Calu3 (cell line): ENCODE results near the gene WDR74. TPM values are rescaled to one million over a fixed set of nuclear protein-coding genes. Genes with fewer than 3 reads are reported as not detected.
"Not testable (repeated sequence)": the region's sequence is repeated elsewhere in the genome, so short reads cannot be mapped to it uniquely, and the experiment has no call there.

Experiments
- BruUV-seq: library from RNA; stranded (reverse); fragments of 400-500 nt; replicated peaks from 2 replicates; lab custom pipeline; 2021; lab: Mats Ljungman, UMichigan
- CTCF ChIA-PET: fragments of 300-600 bp; sonication (Branson Sonifier 250); formaldehyde crosslinking; loops from one replicate; lab custom pipeline; 2022; ENCODE audit warnings: antibody characterized with exemption; lab: Charles Lee
- DNase-seq: peaks from one replicate; pipeline ENCODE4 v3.0.0; 2022
- H3K27ac Mint-ChIP-seq: one replicate; pipeline ENCODE4 v1.8.0; 2022; ENCODE audit warnings: mixed read lengths; ENCODE audit not compliant: unreplicated experiment
- H3K27me3 Mint-ChIP-seq: one replicate; pipeline ENCODE4 v1.8.0; 2022; ENCODE audit warnings: mixed read lengths; ENCODE audit not compliant: unreplicated experiment
- H3K36me3 Mint-ChIP-seq: one replicate; pipeline ENCODE4 v1.8.0; 2022; ENCODE audit warnings: mild to moderate bottlenecking, moderate library complexity, mixed read lengths; ENCODE audit not compliant: insufficient read depth, unreplicated experiment
- H3K4me1 Mint-ChIP-seq: one replicate; pipeline ENCODE4 v1.8.0; 2022; ENCODE audit warnings: mild to moderate bottlenecking, low read depth, mixed read lengths; ENCODE audit not compliant: unreplicated experiment
- H3K4me3 Mint-ChIP-seq: one replicate; pipeline ENCODE4 v1.8.0; 2022; ENCODE audit warnings: mild to moderate bottlenecking, low read depth, moderate library complexity, mixed read lengths; ENCODE audit not compliant: unreplicated experiment
- H3K9me3 Mint-ChIP-seq: one replicate; pipeline ENCODE4 v1.8.0; 2022; ENCODE audit warnings: low read depth, mixed read lengths; ENCODE audit not compliant: unreplicated experiment
- intact Hi-C: fragments of 100-400 bp; cut with micrococcal nuclease; formaldehyde crosslinking; loops from one replicate; pipeline ENCODE4 v1.10.0; 2022; ENCODE audit not compliant: unreplicated experiment
- total RNA-seq: library from RNA; stranded (reverse); gene quantifications from 2 replicates; pipeline ENCODE4 v1.2.3, GENCODE V29; 2022
- TF ChIP-seq, protein P1 (sequence below): fragments of 200-600 bp; IDR thresholded peaks from one replicate; pipeline ENCODE4 v1.8.0; 2022; ENCODE audit warnings: antibody characterized with exemption; ENCODE audit not compliant: unreplicated experiment

The WDR74 gene
- total RNA-seq, 1 experiment from 2014 or later = 87.7 TPM

DNA sequence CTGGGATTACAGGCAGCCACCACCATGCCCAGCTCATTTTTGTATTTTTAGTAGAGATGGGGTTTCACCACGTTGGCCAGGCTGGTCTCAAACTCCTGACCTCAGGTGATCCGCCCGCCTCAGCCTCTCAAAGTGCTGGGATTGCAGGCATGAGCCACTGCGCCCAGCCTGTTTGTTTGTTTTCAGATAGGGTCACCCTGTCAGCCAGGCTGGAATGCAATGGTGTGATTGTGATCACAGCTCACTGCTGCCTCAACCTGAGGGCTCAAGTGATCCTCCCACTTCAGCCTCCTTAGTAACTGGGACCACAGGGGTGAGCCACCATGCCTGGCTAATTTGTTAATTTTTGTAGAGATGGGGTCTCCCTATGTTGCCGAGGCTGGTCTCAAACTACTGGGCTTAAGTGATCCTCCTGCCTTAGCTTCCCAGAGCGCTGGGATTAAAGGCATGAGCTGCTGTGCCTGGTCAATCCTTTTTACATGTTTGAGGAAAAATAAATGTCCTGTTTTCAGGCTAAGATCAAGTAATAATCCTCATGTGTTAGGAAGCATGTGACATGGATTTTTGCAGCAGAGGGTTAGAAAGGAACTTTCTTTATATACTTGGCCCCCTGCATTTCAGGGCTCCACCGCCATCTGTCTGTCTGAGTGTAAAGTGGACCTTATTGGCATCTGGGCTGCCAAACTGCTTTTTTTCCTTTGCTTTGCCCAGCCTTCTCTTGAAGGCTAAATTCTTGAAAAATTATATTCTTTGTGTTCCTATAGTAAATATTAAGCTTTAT, 36.5 kb upstream of the WDR74 start:
- Mint-ChIP-seq H3K9me3 (no peaks in the 10 kb centered on the region), H3K27ac (peak overlapping the region; percentile 28), H3K27me3 (no peaks in the 10 kb centered on the region), H3K4me3 (no peak overlapping the region), H3K4me1 (peaks cover 37% of the 10 kb centered on the region), H3K36me3 (peaks cover 44% of the 10 kb centered on the region)
- TF ChIP-seq, protein P1, sequence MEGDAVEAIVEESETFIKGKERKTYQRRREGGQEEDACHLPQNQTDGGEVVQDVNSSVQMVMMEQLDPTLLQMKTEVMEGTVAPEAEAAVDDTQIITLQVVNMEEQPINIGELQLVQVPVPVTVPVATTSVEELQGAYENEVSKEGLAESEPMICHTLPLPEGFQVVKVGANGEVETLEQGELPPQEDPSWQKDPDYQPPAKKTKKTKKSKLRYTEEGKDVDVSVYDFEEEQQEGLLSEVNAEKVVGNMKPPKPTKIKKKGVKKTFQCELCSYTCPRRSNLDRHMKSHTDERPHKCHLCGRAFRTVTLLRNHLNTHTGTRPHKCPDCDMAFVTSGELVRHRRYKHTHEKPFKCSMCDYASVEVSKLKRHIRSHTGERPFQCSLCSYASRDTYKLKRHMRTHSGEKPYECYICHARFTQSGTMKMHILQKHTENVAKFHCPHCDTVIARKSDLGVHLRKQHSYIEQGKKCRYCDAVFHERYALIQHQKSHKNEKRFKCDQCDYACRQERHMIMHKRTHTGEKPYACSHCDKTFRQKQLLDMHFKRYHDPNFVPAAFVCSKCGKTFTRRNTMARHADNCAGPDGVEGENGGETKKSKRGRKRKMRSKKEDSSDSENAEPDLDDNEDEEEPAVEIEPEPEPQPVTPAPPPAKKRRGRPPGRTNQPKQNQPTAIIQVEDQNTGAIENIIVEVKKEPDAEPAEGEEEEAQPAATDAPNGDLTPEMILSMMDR = no peak
- no TSS peak for BruUV-seq
- peak; percentile 43 for DNase-seq
- intact Hi-C loops = loop anchor here (5.0 kb wide), 1 partner anchor 89 kb away; the partner anchor contains the start of gene TMEM179B
- CTCF ChIA-PET = interaction anchor here (0.6 to 1.2 kb wide), 3 partner anchors 11 to 89 kb away, joined by 3 read pairs; no protein-coding TSS in a partner anchor

DNA sequence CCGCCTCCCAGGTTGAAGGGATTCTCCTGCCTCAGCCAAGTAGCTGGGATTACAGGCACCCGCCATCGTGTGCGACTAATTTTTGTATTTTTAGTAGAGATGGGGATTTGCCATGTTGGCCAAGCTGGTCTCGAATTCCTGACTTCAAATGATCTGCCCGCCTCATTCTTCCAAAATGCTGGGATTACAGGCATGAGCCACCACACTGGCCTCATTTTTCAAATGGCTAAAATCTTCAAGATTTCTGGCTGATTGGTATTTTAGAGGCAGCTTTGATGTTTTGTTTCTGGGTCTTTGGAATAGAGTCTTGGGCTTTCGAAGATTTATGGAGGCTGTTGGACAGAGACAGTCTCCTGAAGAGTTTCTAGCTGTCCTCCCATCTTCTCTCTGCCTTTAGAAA, 35.5 kb upstream of the WDR74 start:
- Mint-ChIP-seq H3K27me3 (no peaks in the 10 kb centered on the region), H3K4me3 (no peak overlapping the region)
- no TSS peak for BruUV-seq

DNA sequence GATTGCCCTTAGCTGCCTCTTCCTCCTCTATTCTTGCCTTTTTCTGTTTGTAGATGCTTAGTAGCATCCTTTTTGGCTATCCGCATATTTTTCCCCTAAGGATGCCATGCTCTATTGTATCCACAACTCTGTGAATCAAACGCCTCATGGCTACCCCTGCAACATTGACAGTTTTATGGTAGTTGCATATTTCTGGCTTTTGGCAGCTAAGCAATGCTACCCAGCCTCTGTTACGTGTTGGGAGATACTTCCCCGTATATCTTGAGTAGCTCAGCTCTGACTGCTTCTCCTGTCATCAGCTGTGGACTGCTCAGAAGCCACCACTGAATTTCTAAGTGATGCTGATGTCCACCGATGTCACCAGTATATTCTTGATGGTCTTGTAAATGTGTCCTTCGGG, 26.2 kb upstream of the WDR74 start:
- H3K27me3 Mint-ChIP-seq = no peaks in the 10 kb centered on the region
- H3K4me1 Mint-ChIP-seq = peaks cover 12% of the 10 kb centered on the region
- DNase-seq = no peak
- BruUV-seq = no TSS peak
- intact Hi-C loops = no loop called here
- no peaks in the 10 kb centered on the region for H3K9me3 Mint-ChIP-seq
- no peak overlapping the region for H3K4me3 Mint-ChIP-seq
- H3K27ac Mint-ChIP-seq = no peak overlapping the region
- TF ChIP-seq, protein P1 = no peak
- CTCF ChIA-PET = interaction anchor here (0.6 to 1.2 kb wide), 3 partner anchors 79 to 142 kb away, joined by 3 to 4 read pairs (median 4); no protein-coding TSS in a partner anchor
- H3K36me3 Mint-ChIP-seq = peaks cover 26% of the 10 kb centered on the region

More for the DNA sequence above, 35.5 kb upstream of the WDR74 start:
- intact Hi-C loops = loop anchor here (5.0 kb wide), 1 partner anchor 88 kb away; the partner anchor contains the start of gene TMEM179B
- no peak for DNase-seq
- CTCF ChIA-PET = interaction anchor here (0.7 kb wide), 1 partner anchor 767 kb away, joined by 3 read pairs; no protein-coding TSS in a partner anchor
- Mint-ChIP-seq H3K27ac (no peak overlapping the region), H3K9me3 (no peaks in the 10 kb centered on the region), H3K36me3 (peaks cover 33% of the 10 kb centered on the region), H3K4me1 (peaks cover 28% of the 10 kb centered on the region)
- TF ChIP-seq, protein P1 = no peak

DNA sequence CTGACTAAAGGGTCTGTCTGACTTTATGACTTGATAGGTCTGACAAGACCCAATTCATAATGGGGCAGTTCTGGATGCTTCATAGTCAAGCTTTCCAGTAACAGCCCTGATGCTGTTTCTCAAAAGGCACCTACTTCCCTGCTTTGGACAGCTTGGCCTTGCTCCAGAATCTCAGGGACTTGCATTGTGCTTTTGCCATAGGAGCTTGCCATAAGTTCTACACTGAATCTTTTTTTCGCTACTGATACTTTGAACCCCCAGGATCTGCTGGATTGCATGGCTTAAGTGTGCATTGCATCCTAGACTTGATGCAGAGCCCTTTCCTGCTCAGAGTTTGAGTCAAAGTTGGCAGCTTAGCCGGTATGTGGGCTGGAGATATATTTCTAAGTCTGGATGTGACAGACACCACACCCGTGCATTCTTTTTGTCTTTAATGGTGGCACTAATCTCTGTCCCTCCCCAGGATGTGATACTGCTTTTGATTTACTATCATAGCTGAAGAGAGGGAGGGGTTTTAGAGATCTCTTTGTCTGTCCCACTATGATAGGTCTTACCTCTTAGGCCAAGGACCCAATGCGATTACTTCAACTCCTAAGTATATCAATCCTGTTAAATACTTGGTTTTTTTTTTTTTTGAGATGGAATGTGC, 24.4 kb upstream of the WDR74 start:
- peaks cover 13% of the 10 kb centered on the region for H3K4me1 Mint-ChIP-seq
- TF ChIP-seq, protein P1 = no peak
- intact Hi-C loops = no loop called here
- no peak for DNase-seq
- H3K4me3 Mint-ChIP-seq = no peak overlapping the region
- CTCF ChIA-PET = interaction anchor here (2.5 kb wide), 1 partner anchor 77 kb away, joined by 11 read pairs; no protein-coding TSS in a partner anchor
- no peaks in the 10 kb centered on the region for H3K27me3 Mint-ChIP-seq
- no peaks in the 10 kb centered on the region for H3K9me3 Mint-ChIP-seq
- no TSS peak for BruUV-seq
- H3K27ac Mint-ChIP-seq = no peak overlapping the region
- peaks cover 33% of the 10 kb centered on the region for H3K36me3 Mint-ChIP-seq

DNA sequence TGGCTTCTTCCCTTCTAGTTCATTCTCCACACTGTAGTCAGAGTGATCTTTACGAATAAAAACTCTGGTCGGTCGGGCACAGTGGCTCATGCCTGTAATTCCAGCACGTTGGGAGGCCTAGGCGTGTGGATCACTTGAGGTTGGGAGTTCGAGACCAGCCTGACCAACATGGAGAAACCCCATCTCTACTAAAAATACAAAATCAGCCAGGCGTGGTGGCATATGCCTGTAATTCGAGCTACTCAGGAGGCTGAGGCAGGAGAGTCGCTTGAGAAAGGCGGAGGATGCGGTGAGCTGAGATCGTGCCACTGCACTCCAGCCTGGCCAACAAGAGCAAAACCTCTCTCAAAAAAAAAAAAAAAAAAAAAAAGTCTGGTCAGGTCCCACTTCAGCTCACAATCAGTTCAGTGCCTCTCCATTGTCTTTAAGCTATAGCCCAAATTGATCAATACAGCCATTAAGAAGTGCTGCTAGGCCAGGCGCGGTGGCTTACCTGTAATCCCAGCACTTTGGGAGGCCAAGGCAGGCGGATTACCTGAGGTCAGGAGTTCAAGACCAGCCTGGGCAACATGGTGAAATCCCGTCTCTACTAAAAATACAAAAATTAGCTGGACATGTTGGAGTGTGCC, 22.3 kb upstream of the WDR74 start:
- peaks cover 30% of the 10 kb centered on the region for H3K4me1 Mint-ChIP-seq
- not testable (repeated sequence) for H3K4me3 Mint-ChIP-seq, DNase-seq, H3K9me3 Mint-ChIP-seq, BruUV-seq, H3K27ac Mint-ChIP-seq, H3K27me3 Mint-ChIP-seq
- H3K36me3 Mint-ChIP-seq = peaks cover 33% of the 10 kb centered on the region
- intact Hi-C loops = loop anchor here (1.0 kb wide), 1 partner anchor 75 kb away; no protein-coding TSS in a partner anchor
- CTCF ChIA-PET = interaction anchor here (0.6 to 2.5 kb wide), 5 partner anchors 9 to 119 kb away, joined by 3 to 11 read pairs (median 3); no protein-coding TSS in a partner anchor
